Activated T-cell treated with anti-CD3 and anti-CD28 coated beads, Interleukin-2, amount 50 U/mL, for 4 hours (primary cell): ENCODE measurements around the gene C19orf38. TPM values are rescaled to one million over a fixed set of nuclear protein-coding genes. Genes with fewer than 3 reads are reported as not detected.
A peak's percentile ranks its signal among the peaks of the same experiment; 100 is the strongest.
"Not testable (repeated sequence)": the region's sequence is repeated elsewhere in the genome, so short reads cannot be mapped to it uniquely, and the experiment has no call there.

Source experiments
- ATAC-seq, 2 donors: fragments of 200-7000 bp; cut with Tn5 transposase; one replicate each; pipeline ENCODE4 v1.10.0; 2021
- DNase-seq: peaks from one replicate; pipeline ENCODE4 v3.0.0-alpha.2; 2020
- H3K27me3 Mint-ChIP-seq: one replicate; pipeline ENCODE4 v1.8.0; 2021; ENCODE audit warnings: low read depth, mixed read lengths
- H3K36me3 Mint-ChIP-seq: one replicate; pipeline ENCODE4 v1.8.0; 2022; ENCODE audit warnings: mixed read lengths; ENCODE audit not compliant: insufficient read depth
- H3K4me1 Mint-ChIP-seq: one replicate; pipeline ENCODE4 v1.8.0; 2021; ENCODE audit warnings: low read depth, mixed read lengths
- H3K4me3 Mint-ChIP-seq: one replicate; pipeline ENCODE4 v1.8.0; 2021; ENCODE audit warnings: mild to moderate bottlenecking, moderate library complexity, mixed read lengths
- H3K9me3 Mint-ChIP-seq: one replicate; pipeline ENCODE4 v1.8.0; 2021; ENCODE audit warnings: mixed read lengths
- total RNA-seq, 3 donors: library from RNA; stranded (reverse); gene quantifications; one replicate each; pipeline ENCODE4 v1.2.1, GENCODE V29; 2021

The C19orf38 gene
- total RNA-seq, 3 donors from 2014 or later = 0.55 to 0.99 TPM; not detected in 1

- H3K27me3 Mint-ChIP-seq = no peaks in the 10 kb centered on the region
- peaks cover 4% of the 10 kb centered on the region for H3K4me1 Mint-ChIP-seq
- no peaks in the 10 kb centered on the region for H3K36me3 Mint-ChIP-seq
- ATAC-seq = no peak
- no peak overlapping the region for H3K4me3 Mint-ChIP-seq
- no peaks in the 10 kb centered on the region for H3K9me3 Mint-ChIP-seq
- DNase-seq = no peak
Measured at GRCh38 chr19:10852941-10853340, 4.7 kb downstream of the C19orf38 start.

- H3K4me1 Mint-ChIP-seq = no peaks in the 10 kb centered on the region
- no peaks in the 10 kb centered on the region for H3K36me3 Mint-ChIP-seq
- no peaks in the 10 kb centered on the region for H3K27me3 Mint-ChIP-seq
- no peak overlapping the region for H3K4me3 Mint-ChIP-seq
- DNase-seq = no peak
- H3K9me3 Mint-ChIP-seq = no peaks in the 10 kb centered on the region
- ATAC-seq = no peak
Measured at GRCh38 chr19:10854350-10855089, 6.3 kb downstream of the C19orf38 start.

- H3K36me3 Mint-ChIP-seq = no peaks in the 10 kb centered on the region
- H3K27me3 Mint-ChIP-seq = no peaks in the 10 kb centered on the region
- H3K4me1 Mint-ChIP-seq = no peaks in the 10 kb centered on the region
- DNase-seq (no peak), ATAC-seq (no peak)
- H3K9me3 Mint-ChIP-seq = no peaks in the 10 kb centered on the region
- H3K4me3 Mint-ChIP-seq = no peak overlapping the region
Measured at GRCh38 chr19:10855879-10856522, 7.8 kb downstream of the C19orf38 start.

- not testable (repeated sequence) for DNase-seq, H3K9me3 Mint-ChIP-seq, H3K4me3 Mint-ChIP-seq, H3K36me3 Mint-ChIP-seq, H3K27me3 Mint-ChIP-seq, H3K4me1 Mint-ChIP-seq, ATAC-seq
Measured at GRCh38 chr19:10856899-10857298, 8.7 kb downstream of the C19orf38 start.

GRCh38 chr19:10858204-10858828, 10.1 kb downstream of the C19orf38 start:
- no peaks in the 10 kb centered on the region for H3K27me3 Mint-ChIP-seq
- no peaks in the 10 kb centered on the region for H3K36me3 Mint-ChIP-seq
- H3K4me3 Mint-ChIP-seq = no peak overlapping the region
- DNase-seq (no peak), ATAC-seq (no peak)
- no peaks in the 10 kb centered on the region for H3K9me3 Mint-ChIP-seq
- no peaks in the 10 kb centered on the region for H3K4me1 Mint-ChIP-seq

GRCh38 chr19:10861103-10861651, 13.0 kb downstream of the C19orf38 start:
- Mint-ChIP-seq H3K4me1 (peaks cover 7% of the 10 kb centered on the region), H3K36me3 (no peaks in the 10 kb centered on the region), H3K27me3 (no peaks in the 10 kb centered on the region), H3K9me3 (no peaks in the 10 kb centered on the region), H3K4me3 (no peak overlapping the region)
- ATAC-seq (peak in 1 of 2 donors; percentile 51), DNase-seq (no peak)

GRCh38 chr19:10862561-10863106, 14.4 kb downstream of the C19orf38 start:
- Mint-ChIP-seq H3K36me3 (no peaks in the 10 kb centered on the region), H3K27me3 (no peaks in the 10 kb centered on the region), H3K9me3 (no peaks in the 10 kb centered on the region), H3K4me1 (peaks cover 7% of the 10 kb centered on the region), H3K4me3 (no peak overlapping the region)
- ATAC-seq = no peak
- DNase-seq = no peak

- Mint-ChIP-seq H3K4me1 (peaks cover 12% of the 10 kb centered on the region), H3K9me3 (no peaks in the 10 kb centered on the region)
- ATAC-seq = no peak
Measured at GRCh38 chr19:10863107-10863717, 15.0 kb downstream of the C19orf38 start.

GRCh38 chr19:10864538-10864899, 16.3 kb downstream of the C19orf38 start:
- DNase-seq (peak; percentile 78), ATAC-seq (peak; percentile 94 to 97)
- peaks cover 15% of the 10 kb centered on the region for H3K4me1 Mint-ChIP-seq
- no peaks in the 10 kb centered on the region for H3K36me3 Mint-ChIP-seq
- H3K4me3 Mint-ChIP-seq = no peak overlapping the region
- no peaks in the 10 kb centered on the region for H3K9me3 Mint-ChIP-seq
- no peaks in the 10 kb centered on the region for H3K27me3 Mint-ChIP-seq

More at GRCh38 chr19:10863107-10863717, 15.0 kb downstream of the C19orf38 start:
- DNase-seq = no peak
- no peak overlapping the region for H3K4me3 Mint-ChIP-seq
- no peaks in the 10 kb centered on the region for H3K36me3 Mint-ChIP-seq
- H3K27me3 Mint-ChIP-seq = no peaks in the 10 kb centered on the region

- DNase-seq (no peak), ATAC-seq (no peak)
- Mint-ChIP-seq H3K36me3 (no peaks in the 10 kb centered on the region), H3K4me1 (peaks cover 22% of the 10 kb centered on the region), H3K4me3 (no peak overlapping the region), H3K27me3 (no peaks in the 10 kb centered on the region), H3K9me3 (no peaks in the 10 kb centered on the region)
Measured at GRCh38 chr19:10866495-10866894, 18.3 kb downstream of the C19orf38 start.

GRCh38 chr19:10868872-10869547, 20.8 kb downstream of the C19orf38 start:
- Mint-ChIP-seq H3K4me3 (no peak overlapping the region), H3K4me1 (peaks cover 33% of the 10 kb centered on the region)

GRCh38 chr19:10869872-10870311, 21.7 kb downstream of the C19orf38 start:
- Mint-ChIP-seq H3K4me3 (peak overlapping the region; percentile 77), H3K4me1 (peaks cover 28% of the 10 kb centered on the region)
- not testable (repeated sequence) for DNase-seq, H3K9me3 Mint-ChIP-seq, H3K27me3 Mint-ChIP-seq, H3K36me3 Mint-ChIP-seq, ATAC-seq

More at GRCh38 chr19:10868872-10869547, 20.8 kb downstream of the C19orf38 start:
- no peak for DNase-seq
- no peaks in the 10 kb centered on the region for H3K9me3 Mint-ChIP-seq
- no peaks in the 10 kb centered on the region for H3K27me3 Mint-ChIP-seq
- H3K36me3 Mint-ChIP-seq = no peaks in the 10 kb centered on the region
- ATAC-seq = no peak

GRCh38 chr19:10870501-10870954, 22.3 kb downstream of the C19orf38 start:
- ATAC-seq = no peak

More at GRCh38 chr19:10870501-10870954, 22.3 kb downstream of the C19orf38 start:
- Mint-ChIP-seq H3K36me3 (no peaks in the 10 kb centered on the region), H3K27me3 (no peaks in the 10 kb centered on the region), H3K9me3 (no peaks in the 10 kb centered on the region), H3K4me1 (peaks cover 28% of the 10 kb centered on the region), H3K4me3 (peak overlapping the region; percentile 77)
- no peak for DNase-seq
